ENCODE data around the gene DTX3. TPM values are rescaled to one million over a fixed set of nuclear protein-coding genes. Genes with fewer than 3 reads are reported as not detected.

DTX3 gene
- total RNA-seq, 3 donors from 2014 or later, result 15.9 to 18.6 (median 17.0) TPM

Other genes starting within 250 kb of the DTX3 start
- gene R3HDM2, start 173.8 kb upstream of the DTX3 start, total RNA-seq, result 10 to 100 TPM; 21.9 to 25.2 (median 22.3) TPM
- under 1 TPM in 2 of 3 donors, not detected in 1; 0.14 to 0.15 TPM for gene INHBC, start 170.0 kb upstream of the DTX3 start, total RNA-seq
- under 1 TPM in 2 of 3 donors, not detected in 1; 0.24 to 0.27 TPM for gene INHBE, start 149.5 kb upstream of the DTX3 start, total RNA-seq
- 1 to 10 TPM in 1 of 3 donors, under 1 TPM in 2; 0.46 to 1.7 (median 0.65) TPM for gene GLI1, start 145.0 kb upstream of the DTX3 start, total RNA-seq
- 10 to 100 TPM; 54.5 to 64.6 (median 57.7) TPM for gene ARHGAP9, start 125.0 kb upstream of the DTX3 start, total RNA-seq
- gene MARS1, start 116.8 kb upstream of the DTX3 start, total RNA-seq, result 100 to 1,000 TPM; 505 to 565 (median 534) TPM
- gene DDIT3, start 84.3 kb upstream of the DTX3 start, total RNA-seq, result 10 to 100 TPM in 2 of 3 donors, 1 to 10 TPM in 1; 9.2 to 12.2 (median 10.8) TPM
- gene MBD6, start 82.0 kb upstream of the DTX3 start, total RNA-seq, result 10 to 100 TPM; 56.3 to 59.4 (median 57.5) TPM
- 10 to 100 TPM; 72.3 to 84.3 (median 74.6) TPM for gene DCTN2, start 57.6 kb upstream of the DTX3 start, total RNA-seq
- gene KIF5A, start 54.8 kb upstream of the DTX3 start, total RNA-seq, result under 1 TPM; 0.56 to 0.98 (median 0.68) TPM
- gene PIP4K2C, start 13.6 kb upstream of the DTX3 start, total RNA-seq, result 10 to 100 TPM; 28.6 to 32.0 (median 29.1) TPM
- gene ARHGEF25, start 6.6 kb downstream of the DTX3 start, total RNA-seq, result 1 to 10 TPM in 1 of 3 donors, under 1 TPM in 2; 0.56 to 1.6 (median 0.65) TPM
- gene B4GALNT1, start 28.4 kb downstream of the DTX3 start, total RNA-seq, result 1 to 10 TPM; 3.2 to 4.6 (median 3.6) TPM
- gene OS9, start 89.3 kb downstream of the DTX3 start, total RNA-seq, result 100 to 1,000 TPM in 2 of 3 donors, 10 to 100 TPM in 1; 86.4 to 108 (median 101) TPM
- gene AGAP2, start 133.9 kb downstream of the DTX3 start, total RNA-seq, result 10 to 100 TPM; 24.4 to 28.1 (median 25.8) TPM
- gene TSPAN31, start 140.2 kb downstream of the DTX3 start, total RNA-seq, result 10 to 100 TPM; 11.5 to 14.9 (median 14.0) TPM
- 100 to 1,000 TPM; 347 to 382 (median 378) TPM for gene CDK4, start 147.5 kb downstream of the DTX3 start, total RNA-seq
- gene MARCHF9, start 150.3 kb downstream of the DTX3 start, total RNA-seq, result 10 to 100 TPM; 15.7 to 17.6 (median 17.3) TPM
- 10 to 100 TPM; 18.4 to 19.6 (median 19.5) TPM for gene CYP27B1, start 162.3 kb downstream of the DTX3 start, total RNA-seq
- 100 to 1,000 TPM in 2 of 3 donors, 10 to 100 TPM in 1; 98.5 to 105 (median 104) TPM for gene METTL1, start 167.3 kb downstream of the DTX3 start, total RNA-seq
- 1 to 10 TPM; 1.6 to 4.9 (median 2.0) TPM for gene EEF1AKMT3, start 167.8 kb downstream of the DTX3 start, total RNA-seq
- 10 to 100 TPM; 65.0 to 78.5 (median 74.5) TPM for gene TSFM, start 178.0 kb downstream of the DTX3 start, total RNA-seq
- under 1 TPM; 0.16 to 0.86 (median 0.24) TPM for gene AVIL, start 213.9 kb downstream of the DTX3 start, total RNA-seq
- gene CTDSP2, start 241.9 kb downstream of the DTX3 start, total RNA-seq, result 10 to 100 TPM; 30.9 to 41.7 (median 35.3) TPM